A172 (cell line): ENCODE measurements around the gene AMFR. TPM values are rescaled to one million over a fixed set of nuclear protein-coding genes. Genes with fewer than 3 reads are reported as not detected.
A peak's percentile ranks its signal among the peaks of the same experiment; 100 is the strongest.
"Not testable (repeated sequence)": the region's sequence is repeated elsewhere in the genome, so short reads cannot be mapped to it uniquely, and the experiment has no call there.

Source experiments
- DNase-seq: peaks from one replicate; pipeline ENCODE4 v3.0.0-alpha.2; 2015; ENCODE audit warnings: low spot score
- total RNA-seq: library from RNA; depleted of rRNA; stranded (reverse); fragments of >200 nt; shearing (Covaris generic); gene quantifications from 2 replicates; pipeline ENCODE4 v1.2.3, GENCODE V29; 2014

Gene AMFR
- total RNA-seq, 1 experiment from 2014 or later, result 172 TPM

GRCh38 chr16:56389554-56389953 lies 35.8 kb downstream of the AMFR start:
- DNase-seq, result peak; percentile 86

DNA sequence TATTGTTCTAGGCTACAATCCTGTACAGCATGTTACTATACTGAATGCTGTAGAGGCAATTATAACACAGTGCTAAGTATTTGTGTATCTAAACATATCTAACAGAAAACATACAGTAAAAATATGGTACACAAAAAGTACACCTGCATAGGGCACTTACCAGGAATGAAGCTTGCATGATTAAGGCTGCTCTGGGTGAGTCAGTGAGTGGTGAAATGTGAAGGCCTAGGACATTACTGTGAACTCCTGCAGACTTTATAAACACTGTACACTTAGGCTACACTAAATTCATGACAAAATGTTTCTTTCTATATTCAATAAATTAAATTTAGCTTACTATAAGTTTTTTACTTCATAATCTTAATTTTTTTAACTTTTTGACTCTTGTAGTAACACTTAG lies 37.1 kb downstream of the AMFR start:
- no peak for DNase-seq

DNA sequence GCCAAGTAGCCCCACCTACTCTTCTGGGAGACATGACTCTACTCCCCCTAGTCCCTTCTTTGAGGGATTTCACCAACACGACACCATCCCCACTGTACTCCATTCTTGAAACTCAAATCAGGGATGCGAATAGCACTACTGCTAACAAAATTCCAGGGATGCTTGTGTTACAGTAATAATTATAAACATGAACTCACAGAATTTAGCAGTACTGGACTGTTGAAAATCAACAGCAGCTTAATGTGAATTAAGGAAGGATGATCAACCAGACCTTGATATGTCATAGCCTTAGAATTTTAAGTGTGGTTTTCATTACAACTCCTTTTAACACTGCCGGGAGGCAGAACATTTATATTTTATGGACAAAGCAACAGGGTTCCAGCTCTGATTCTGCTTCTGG lies 37.9 kb downstream of the AMFR start:
- no peak for DNase-seq

- DNase-seq, result no peak
These were observed 41.1 kb downstream of the AMFR start for GRCh38 chr16:56384074-56384721.

- peak; percentile 77 for DNase-seq
These were observed 42.4 kb downstream of the AMFR start for GRCh38 chr16:56382901-56383355.

DNA sequence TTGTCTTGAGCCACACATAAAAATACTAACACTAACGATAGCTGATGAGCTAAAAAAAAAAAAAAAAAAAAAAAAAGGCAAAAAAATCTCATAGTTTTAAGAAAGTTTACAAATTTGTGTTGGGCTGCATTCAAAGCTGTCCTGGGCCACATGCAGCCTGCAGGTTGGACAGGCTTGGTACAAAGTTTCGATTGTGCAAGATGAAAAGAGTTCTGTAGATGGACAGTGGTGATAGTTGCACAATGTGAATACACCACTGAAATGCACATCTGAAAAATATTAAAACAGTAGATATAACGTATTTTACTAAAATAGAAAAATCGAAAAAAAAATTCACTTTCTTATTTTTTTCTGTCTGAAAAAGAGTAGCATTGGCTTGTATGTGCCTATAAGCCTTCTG lies 42.9 kb downstream of the AMFR start:
- no peak for DNase-seq

- DNase-seq, result not testable (repeated sequence)
These were observed 44.4 kb downstream of the AMFR start for GRCh38 chr16:56380778-56381485.

- not testable (repeated sequence) for DNase-seq
These were observed 46.3 kb downstream of the AMFR start for GRCh38 chr16:56379044-56379443.

- DNase-seq, result not testable (repeated sequence)
These were observed 49.6 kb downstream of the AMFR start for GRCh38 chr16:56375792-56376191.

GRCh38 chr16:56373003-56373402 lies 52.3 kb downstream of the AMFR start:
- DNase-seq, result no peak

DNA sequence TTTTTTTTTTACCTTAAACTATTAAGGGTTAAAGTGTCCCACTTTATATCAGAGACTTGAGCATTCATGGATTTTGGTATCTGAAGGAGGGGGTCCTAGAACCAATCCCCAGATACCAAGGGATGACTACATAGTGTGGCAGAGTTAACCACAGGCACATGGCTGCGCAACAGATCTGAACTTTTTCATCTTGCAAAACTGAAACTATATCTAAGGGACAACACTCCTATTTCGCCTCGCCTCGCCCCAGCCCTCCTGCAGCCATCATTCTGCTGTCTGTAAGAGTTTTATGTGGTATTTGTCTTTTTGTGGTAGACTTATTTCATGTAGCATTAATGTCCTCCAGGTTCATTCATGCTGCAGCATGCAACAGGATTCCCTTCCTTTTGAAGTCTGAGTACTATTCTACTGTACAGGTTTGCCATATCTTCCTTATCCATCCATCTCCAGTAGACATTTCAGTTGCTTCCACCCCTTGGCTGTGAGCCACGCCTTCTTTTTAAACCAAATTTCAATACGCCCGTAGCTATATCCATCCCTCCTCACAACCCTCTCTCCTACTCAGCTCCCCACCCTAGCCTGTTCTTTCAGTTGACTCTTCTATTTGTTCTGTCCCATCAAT lies 53.2 kb downstream of the AMFR start:
- DNase-seq, result no peak

GRCh38 chr16:56371660-56371937 lies 53.7 kb downstream of the AMFR start:
- no peak for DNase-seq

DNA sequence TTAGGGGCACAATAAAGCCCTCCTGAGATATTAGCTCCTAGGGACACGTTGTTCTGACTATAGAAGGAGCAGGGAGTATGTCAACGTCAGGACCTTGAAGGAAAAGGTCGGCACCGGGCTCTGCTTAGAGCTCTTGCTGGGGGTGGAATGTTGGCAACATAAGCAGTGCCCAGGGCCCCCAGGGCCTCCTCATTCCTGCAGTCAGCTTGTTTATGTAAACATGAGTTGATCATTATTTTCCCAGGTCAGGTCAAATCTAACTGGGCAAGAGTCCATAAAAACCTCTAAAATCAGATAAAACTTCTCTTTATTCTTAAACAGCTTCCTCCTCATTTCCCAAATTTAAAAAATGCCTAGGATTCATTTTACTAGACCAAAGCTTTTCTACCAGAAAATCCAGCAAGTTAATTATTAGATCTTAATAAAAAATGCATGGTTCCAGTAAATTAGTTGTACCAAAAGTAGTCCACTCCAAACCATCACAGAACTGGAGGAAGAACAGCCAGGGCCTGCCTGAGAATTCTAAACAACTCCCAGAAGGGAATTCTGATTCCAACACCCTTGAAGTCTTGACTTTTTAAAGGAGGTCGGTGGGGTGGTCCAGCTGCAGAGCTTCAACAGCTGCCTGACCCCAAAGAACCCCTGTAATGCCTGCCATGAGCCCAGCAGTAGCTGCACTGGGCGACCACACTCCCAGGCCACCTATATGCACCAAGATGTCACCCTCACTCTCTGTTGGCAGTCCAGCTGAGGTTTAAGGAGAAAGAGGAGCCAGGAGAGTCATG lies 54.3 kb downstream of the AMFR start:
- DNase-seq, result peak; percentile 40

DNA sequence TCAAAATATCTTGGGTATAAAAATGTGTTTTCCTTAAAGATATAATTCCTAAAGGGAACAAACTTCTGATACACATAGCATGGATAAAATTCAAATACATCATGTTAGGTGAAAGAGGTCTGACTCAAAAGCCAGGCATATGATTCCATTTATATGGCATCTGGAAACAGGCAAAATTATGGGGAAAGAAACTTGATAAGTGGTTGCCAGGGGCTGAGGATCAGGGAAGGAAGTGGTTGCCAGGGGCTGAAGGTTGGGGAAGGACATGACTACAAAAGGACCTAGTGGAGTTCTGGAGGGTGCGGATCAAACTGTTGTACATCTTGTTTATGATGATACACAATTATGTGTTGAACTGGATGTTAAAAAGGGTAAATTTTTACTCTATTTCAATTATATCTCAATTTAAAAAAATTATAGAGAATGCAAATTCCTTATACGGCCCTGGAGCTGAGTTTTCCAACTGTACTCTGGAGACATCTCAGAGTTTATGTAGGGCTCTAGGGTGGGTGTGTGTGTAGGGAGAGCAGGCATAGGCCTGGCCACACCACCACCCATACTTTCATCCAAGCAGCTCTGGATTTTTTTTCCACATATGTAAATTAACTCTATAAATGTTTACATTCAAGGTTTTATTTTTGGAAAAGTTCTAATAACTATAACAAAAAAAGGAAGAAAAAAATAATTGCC lies 55.0 kb downstream of the AMFR start:
- DNase-seq, result no peak

GRCh38 chr16:56369202-56369601 lies 56.1 kb downstream of the AMFR start:
- no peak for DNase-seq

GRCh38 chr16:56368545-56368944 lies 56.8 kb downstream of the AMFR start:
- DNase-seq, result no peak

GRCh38 chr16:56367764-56368163 lies 57.6 kb downstream of the AMFR start:
- DNase-seq, result no peak

DNA sequence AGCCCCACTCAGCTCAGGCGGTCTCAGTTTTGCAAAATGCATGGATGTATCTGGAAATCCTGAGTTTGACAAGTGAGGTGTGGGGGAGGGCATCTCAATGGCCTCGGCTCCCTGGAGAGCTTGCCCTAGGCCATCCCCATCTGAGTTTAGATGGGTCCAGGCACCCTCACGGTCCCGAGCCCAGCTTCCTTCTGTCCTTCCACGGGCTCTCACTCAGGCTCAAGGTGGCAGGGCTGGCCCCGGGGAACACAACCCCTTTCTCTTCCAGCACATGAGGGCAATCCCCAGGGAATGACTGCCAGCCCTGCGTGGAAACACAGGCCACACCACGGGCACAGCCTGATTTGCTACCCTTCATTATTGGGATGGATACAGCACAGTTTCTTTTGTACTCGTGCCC lies 58.4 kb downstream of the AMFR start:
- DNase-seq, result no peak

GRCh38 chr16:56365552-56365951 lies 59.8 kb downstream of the AMFR start:
- DNase-seq, result no peak

- no peak for DNase-seq
These were observed 60.5 kb downstream of the AMFR start for GRCh38 chr16:56364865-56365264.

GRCh38 chr16:56363781-56364565 lies 61.4 kb downstream of the AMFR start:
- DNase-seq, result no peak
